ENCODE results near the gene MPRIP.

The MPRIP gene

DNA sequence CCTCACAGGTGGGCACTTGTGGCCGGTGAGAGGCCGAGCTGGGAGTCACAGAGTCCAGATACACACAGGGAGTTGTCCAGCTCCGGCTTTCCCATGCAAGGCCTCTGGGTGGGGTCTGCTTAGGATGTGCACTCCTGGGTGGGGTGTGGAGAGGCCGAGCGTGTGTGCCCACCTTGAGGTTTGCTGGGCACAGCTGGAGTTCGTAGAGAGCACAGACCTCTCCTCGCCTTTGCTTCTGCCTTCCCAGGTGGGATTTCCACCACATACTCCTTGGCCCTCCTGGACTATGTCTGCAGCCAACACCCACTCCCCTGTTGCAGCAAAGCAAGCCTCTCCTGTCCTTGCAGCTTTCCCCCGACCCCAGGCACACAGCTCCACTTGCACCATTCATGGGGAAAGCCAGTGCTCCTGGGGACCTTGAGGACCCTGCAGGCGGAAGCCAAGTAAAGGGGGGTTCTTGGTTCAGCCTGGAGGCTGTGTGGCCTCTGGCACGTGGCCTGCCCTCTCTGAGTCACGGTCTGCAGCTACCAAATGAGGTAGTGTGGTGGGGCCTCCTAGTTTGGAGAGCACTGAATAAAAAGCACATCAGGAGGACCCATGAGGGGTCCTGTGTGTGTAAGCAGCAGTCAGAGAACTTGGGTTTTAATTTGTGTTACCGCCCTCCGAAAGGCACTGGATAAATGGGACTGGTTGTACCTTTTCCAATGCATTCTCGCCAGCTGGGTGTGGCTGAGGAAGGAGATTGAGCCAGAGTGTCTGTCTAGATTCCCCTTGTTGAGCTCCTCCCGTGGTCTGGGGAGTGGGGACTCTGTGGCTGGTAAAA is 31.5 kb downstream of the MPRIP start:
- no peak for DNase-seq

DNA sequence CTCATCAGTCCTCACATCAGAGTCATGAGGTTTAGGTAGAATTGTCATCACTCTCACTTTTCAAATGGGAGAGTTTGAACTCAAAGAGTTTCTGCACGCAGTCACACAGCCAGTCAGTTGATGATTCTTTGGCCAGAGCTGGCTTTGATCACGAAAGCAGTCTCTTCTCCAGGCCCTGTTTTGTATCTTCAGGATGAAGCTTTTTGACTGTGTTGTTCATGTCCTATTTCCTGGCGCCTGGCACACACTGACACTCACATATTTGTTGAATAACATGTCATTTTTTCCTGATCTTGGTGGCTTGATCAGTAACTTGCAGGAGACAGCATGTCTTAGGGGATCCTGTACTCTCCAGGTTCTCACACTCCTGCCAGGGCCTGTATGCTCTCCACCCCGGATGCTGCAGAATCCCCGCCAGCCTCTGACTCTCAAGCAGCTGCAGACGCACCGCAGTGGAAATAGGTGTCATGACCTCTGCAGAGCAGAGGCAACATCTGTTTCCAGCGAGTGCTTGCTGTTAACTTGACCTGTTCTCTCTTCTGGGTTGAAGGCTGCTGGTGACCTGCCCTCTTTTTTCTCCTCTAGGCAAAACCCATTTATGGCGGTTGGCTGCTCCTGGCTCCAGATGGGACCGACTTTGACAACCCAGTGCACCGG is 33.0 kb downstream of the MPRIP start:
- DNase-seq: peak; percentile 27

DNA sequence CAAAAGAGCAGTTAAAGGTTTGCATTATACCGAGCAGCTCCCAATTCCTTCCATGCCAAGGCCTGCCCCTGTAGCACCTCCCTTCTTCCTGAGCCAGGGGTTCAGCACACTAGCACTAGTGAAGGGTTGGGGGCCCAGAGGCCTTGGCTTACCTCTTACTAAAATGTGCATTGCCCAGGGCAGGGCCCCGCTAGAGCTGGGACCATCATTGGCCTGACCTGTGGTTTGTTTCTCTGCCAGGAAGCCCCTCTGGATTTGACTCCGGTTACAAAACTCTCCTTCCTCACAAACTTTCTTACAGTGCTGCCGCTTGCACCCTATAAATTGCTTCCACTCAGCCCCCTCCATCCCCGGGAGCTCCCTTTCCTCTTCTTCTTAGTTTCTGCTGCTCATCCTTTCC is 33.8 kb downstream of the MPRIP start:
- DNase-seq: no peak

DNA sequence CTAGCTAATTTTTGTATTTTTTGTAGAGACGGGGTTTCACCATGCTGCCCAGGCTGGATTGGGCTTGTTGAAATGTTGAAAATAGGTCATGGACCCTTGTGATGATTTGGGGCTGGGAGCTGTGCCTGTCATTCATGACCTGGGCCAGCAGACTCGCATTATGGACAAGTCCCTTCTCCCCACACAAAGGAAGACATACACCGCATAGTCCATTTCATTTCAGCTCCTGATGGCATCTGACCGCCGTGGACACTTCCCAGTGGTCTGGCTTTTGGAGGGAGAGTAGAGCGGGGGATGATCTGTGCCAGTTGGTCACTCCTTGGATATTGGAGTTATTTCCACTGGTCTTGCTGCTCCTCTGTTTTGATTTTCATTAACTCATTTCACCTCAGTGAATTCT is 34.8 kb downstream of the MPRIP start:
- no peak for DNase-seq

DNA sequence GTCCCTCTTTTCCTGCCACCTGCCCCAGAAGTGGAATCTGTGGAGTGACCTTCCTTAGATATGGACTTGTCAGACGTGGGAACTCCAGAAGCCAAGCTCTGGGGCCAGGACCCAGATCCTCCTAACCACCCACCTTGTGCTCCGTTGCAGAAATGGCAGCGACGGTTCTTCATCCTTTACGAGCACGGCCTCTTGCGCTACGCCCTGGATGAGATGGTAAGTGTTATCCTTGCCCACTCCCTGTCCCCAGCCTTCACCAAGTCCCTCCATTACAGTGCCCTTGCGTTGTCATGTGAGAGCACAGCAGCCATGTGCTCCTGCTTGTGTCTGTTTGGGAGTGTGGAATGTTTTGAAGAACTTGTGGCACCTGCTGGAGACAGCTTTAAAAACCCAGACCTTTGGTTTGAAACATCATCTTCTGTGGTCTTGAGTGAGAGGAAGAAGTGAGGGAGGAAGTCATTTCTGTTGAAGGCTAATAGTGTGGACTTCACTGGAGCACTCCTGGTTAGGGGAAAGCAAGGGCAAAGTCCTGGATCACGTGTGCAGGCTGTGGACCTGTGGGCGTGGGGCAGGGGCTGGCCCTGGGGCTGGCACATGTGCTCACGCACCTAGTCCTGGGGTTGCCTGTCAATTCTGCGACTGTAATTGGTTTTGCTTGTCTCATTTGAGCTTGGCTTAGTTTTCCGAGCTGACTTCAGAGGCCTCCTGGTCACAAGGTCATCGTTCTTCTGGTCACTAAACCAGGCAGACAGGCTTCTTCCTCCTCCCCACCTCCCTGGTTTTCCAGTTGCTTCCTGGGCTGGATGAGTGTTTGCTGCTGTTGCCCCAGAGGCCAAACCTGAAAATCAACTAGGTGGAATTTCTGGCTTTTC is 35.8 kb downstream of the MPRIP start:
- DNase-seq: no peak

DNA sequence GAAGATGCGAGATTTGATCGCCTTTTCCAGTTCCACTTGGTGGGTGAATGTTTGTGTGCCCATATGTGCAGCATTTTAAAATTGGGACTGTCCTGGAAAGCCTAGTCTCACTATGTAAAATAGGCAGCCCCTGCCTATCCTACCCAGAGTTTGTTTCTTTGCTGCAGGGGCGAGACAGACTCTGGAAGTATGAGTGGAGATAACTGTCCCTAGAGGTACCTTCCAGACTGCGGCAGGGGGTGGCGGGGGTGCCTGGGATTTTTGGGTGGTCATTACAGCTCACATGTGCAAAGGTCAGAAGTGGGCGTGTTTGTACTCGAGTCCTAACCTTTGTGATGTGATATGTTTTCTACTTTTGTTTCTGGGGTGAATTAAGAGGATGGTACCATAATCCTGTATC is 36.6 kb downstream of the MPRIP start:
- DNase-seq: no peak

DNA sequence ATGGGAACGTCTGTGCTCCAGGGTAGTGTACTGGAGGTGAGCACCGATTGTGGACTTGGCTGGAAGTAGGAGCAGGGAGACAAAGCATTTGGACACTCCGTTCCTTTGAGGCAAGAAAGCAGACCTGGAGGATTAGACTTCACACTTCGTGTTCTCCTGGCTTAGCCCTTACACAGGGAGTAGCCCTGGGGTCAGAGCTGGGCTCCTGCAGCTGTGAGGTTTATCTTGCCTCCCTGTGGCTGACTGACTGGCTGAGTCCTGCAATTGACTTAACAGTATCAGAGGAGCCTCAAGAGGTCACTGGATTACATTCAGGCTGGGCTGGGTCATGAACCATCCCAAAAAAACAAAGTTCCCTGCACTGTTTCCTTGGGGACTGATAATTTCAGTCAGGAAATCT is 37.1 kb downstream of the MPRIP start:
- DNase-seq: no peak

DNA sequence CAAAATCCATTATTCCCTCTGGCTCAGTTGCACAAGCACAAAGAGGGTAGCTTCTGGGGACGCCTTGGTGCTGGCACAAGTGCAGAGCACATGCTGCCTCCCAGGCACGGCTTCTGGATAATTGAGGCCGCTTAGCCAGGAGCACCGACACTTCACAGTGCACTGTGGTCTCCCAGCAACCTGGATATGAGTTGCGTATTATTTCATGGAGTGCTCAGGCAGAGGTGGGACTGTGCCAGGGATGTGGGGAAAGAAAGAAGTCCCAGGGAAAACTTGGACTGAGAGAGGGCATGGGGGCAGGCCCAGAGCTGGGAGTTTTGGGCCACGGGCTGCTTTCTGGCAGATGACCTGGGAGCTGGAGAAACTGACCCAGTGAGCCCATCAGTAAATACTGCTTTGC is 37.5 kb downstream of the MPRIP start:
- DNase-seq: no peak

DNA sequence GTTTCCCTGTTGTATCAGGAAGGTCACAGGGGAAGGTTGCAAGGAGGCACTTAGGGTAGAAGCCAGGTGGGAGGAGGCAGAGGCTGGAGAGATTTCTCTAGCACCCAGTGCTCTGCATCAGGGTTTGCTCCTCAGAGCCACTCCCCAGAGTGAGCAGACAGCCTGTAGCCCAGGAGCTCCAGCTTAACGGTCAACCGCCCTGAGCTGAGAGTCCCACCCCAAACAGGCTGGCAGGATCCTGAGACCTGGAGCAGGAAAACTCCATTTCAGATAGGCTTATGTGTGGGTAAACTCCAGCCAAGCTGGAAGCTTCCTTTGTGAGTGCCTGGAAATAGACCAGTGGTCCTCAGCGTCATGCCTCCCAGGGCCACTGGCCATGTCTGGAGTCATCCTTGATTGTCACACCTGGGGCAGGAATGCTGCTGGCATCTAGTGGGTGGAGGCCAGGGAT is 37.9 kb downstream of the MPRIP start:
- DNase-seq: no peak

DNA sequence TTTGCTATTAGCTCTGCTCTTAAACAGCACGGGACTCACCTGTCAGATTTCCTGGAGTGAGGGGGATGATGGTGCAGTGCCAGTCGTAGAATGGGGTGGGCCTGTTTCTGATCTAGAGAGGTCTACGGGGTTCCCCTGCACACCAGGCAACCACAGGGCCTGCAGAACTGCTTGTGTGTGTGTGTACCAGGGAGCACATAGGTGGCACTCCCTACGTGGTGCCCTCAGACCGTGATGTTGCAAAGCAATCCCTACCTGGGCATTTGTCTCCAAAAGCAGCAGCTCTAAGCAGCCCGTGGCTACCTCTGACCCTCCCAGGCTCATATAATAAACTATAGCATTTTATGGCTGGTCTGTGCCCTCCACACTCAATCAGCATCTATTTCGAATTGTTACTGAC is 38.5 kb downstream of the MPRIP start:
- DNase-seq: no peak

DNA sequence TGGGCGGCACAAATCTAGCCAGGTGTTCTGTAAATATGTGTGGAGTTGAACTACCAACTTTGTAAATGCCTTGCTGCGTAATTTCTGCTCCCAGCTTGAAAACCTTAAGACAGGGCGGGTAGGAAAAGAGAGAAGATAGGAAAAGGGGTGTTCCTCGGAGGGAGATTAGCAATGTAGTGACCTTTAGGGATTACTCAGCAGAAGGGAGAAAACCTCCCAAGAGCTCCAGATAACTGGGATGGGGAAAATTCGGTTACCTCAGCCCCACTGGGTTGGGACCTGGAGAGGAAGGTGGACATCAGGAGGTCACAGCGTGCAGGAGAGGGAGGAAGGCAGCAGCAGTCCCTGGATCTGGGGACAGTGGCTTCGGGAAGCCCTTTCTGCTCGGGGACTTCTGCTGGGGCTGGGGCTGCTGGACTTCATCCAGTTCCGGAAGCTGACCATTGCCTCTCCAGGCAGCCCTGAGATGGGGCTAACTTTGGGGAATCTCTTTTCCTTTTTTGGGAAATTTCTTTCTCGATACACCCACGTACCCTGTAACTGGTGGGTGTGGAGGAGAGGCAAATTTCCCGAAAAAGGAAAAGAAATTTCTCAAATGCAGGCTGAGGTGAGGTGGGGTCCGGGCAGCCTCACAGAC is 39.2 kb downstream of the MPRIP start:
- DNase-seq: no peak

DNA sequence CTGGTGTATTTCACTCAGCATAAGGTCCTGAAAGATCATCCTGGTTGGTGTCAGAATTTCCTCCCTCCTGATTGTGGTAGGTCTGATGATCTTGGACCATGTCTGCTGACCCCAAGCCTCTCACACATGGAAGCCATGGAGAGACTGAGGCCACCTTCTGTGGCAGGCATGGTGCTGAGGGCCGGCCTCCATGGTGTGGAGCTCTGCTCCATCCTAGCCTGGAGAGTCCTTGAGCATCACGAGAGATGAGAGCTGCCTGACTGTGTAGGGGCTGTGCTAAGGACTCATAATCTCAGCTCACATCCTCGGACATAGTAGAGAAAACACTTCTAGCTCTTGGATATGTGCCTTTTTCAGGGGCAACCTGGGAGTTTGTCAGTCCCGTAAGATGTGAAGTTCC is 40.6 kb downstream of the MPRIP start:
- DNase-seq: no peak

DNA sequence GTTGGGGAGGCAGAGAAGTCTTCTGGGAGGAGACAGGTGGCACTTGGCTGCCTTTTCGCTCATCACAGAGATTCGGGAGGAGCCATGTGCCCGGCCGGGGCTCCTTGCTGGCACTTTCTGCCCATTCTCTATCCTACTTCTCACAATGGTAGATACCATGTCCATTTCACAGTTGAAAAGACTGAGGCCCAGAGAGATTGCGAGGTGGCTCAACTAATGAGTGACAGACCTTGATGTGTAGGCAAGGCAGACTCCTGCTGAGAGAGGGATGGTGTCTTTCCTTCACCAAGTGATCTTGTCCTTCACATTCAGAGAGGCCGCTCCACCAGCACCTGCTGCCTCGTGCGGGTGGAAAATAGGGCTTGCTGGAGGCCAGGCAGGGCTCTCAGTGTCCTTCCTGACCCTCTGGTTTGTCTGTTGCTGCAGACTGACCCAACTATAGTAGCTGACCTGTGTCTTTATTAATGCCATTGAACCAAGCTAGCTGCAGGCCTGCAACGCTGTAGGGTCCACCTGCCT is 42.1 kb downstream of the MPRIP start:
- no peak for DNase-seq

DNA sequence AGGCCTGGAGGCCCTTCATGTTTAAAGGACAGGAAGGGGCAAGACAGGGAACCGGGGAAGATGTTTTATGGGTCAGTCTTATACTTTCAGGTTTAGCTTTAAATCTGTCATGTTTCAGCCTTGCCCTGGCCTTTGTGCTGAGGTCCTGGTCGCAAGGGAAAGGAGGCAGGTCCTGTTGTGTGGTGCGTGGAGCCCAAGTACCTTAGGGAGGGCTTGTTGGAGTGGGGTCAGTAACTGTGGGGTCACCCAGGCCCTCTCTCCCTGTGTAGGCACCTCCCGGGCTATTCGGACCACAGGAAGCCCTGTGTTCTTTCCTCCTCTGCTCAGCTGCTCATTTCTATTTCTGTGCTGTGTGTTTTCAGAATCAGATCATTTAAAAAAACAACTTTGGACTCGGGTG is 42.7 kb downstream of the MPRIP start:
- no peak for DNase-seq

DNA sequence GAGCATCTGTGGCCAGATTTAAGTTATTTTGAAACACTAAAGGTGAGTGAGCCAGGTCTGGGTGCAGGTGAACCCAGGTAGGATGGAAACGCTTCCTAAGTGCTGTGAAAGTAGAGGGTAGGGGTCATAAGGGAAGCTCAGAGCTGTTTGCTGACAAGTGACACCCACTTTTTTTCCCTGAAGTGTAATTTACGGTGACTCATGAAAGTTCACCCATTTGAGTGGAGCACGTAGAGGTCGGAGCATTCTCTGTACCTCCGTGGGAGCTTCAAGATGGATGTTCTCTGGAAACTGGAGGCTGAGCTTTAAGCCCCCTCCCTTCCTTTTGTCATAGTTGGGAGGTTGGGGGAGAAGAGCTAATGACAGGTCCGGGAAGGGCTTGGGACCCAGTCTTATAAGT is 44.3 kb downstream of the MPRIP start:
- DNase-seq: no peak

DNA sequence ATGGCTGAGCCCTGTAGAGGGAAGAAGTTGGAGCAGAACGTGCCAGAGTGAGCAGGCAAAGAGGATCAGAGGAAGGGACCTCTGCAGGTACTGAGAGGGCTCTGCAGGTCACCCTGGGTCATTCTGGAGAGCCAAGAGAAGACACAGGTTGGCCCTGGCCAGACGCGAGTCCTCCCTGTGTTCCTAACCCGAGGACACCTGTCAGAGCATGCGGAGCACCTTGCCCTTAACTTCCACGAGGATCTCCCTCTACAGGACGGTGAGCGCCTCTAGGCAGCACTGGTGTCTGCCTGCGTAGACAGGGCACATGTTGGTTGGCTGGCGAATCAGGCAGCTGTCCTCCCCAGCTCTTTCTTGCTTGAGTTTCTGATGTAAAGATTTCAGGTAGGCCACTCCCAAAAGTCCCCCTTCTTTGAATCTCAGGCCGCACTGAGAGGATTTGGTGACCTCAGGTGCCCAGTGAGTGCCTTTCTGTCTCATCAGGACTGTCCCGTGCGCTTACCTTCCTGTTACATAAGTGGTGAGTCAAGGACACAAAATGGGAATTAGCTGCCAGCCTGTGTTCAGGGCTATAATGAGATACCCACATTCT is 45.3 kb downstream of the MPRIP start:
- DNase-seq: no peak

DNA sequence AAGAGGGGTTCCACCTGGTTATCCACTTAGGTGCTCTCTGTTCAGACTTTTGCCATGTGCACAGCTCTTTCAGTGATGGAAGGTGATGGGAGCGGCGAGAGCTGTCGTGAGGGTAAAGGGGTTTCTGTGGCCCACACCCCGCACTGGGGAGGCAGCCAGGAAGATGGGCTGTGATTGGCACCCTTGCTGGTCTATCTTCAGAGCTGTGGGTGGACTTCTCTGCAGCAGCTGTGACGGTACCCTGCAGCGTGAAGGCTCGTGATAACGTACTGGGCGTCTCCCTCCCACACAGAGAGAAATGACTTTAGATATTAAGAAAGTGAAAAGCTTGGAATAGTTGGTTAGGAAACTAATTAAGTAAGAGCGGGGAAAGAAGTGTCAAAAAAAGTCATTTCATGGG is 45.8 kb downstream of the MPRIP start:
- DNase-seq: peak; percentile 92

DNA sequence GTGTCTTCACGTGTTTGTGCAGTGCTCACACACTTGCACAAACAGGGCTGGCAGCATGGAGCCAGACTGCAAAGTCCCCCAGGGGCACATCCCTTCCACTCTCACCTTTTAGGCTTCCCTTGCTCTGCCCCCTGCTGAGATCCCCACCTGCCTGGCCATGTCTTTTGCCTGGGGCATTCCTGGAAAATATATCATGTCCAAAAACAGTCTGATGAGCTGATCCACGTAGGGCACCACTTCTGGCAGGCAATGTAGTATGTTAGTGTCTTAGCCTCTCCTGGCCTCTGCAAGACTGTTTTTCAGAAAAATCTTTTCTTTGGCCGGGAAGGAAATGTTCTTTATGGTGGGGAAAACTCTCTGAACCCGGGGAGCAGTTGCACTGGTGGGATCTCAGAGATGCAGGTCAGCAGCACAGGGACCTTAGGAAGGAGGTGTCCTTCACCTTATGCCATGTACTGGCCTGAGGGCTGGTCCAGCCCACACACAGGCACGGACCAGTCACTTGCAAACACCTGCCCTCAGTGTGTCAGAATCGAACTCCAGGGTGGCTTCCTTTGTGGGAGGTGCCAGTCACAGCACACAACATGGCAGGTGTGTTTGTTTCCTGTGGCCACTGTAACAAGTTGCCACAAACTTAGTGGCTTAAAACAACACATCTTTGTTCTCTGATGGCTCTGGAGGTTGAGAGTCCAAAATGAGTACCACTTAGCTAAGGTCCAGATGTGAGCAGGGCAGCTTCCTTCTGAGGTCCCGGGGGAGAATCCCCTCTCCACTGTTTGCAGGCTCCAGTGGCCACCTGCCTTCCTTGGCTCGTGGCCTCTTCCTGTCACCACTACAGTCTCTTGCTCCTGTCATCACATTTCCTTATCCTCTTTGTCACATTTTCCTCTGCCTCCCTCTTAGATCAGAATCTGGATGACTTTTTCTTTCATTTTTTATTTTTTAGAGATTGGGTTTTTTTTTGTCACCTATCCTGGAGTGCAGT is 46.6 kb downstream of the MPRIP start:
- peak; percentile 45 for DNase-seq

DNA sequence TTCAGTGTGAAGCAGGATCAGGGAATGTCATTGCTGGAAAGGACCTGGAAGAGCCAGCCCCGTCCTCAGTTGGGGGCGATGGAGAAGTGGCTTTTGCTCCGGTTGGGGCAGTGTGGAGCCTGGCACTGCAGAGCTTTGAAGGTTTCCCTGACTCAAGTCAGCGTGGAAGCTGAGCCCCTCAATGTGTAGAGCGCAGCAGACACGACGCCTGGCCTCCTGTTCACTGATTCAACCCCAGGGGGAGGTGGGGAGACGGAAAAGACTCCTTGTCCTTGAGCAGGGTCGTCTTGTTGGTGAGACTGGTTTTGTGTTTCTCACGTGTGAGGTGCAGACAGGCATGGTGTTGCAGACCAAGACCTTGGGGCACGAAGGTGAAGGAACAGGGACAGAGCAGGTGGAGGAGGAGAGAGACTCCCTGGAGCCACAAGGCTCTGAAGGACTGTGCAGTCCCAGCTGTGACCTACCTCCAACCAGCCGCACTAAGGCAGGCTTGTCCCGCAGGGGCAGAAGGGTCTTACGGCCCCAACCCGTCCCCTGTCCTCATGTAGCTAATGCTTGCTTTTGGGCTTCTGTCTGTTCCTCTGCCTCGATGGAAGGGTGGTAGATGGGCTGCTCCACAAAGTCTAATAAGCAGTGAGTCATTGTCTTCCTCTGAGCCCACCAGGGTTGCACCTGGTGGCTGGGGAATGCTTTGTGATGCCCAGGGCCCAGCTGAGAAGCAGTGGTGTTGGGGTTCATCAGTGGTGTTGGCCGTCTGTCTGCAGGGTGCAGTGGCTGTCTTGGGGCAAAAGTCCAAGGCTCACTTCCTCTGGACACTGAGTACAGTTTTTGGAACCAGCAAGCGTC is 47.8 kb downstream of the MPRIP start:
- DNase-seq: no peak

DNA sequence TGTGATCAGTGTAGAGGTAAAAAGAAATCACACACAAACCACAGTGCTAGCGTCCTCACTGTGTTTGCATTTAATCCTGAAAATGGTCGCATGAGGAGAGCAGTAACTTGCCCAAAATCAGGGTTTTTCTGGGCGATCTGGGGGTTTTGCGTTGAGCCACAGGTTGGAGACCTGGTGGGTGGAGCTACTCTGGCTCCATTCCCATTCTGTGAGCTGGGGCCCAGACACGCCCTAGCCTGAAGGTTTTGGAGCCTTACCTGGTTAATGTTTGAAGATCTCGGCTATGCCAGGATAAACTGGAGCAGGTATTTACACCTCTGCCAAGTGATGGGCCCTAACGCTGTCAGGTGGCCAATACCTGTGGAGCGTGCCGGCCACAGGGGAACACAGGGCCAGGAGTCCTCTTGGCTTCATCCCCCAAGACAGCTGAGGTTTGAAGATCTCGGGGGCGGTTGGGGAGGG is 48.4 kb downstream of the MPRIP start:
- no peak for DNase-seq
